SU-DHL-6 (cell line): ENCODE measurements around the gene YLPM1.

Experiments
- EZH2phosphoT487 ChIP-seq: fragments of 200-600 bp; sonication (generic), shearing (Covaris generic); conservative IDR thresholded peaks from 2 replicates; pipeline ENCODE4 v1.6.1; 2018; ENCODE audit warnings: mild to moderate bottlenecking, antibody characterized with exemption, low read length, moderate library complexity, mixed read lengths
- TF ChIP-seq, protein P1 (sequence below): fragments of 200-600 bp; sonication (generic); IDR thresholded peaks from one replicate; pipeline ENCODE4 v1.5.1; 2017; ENCODE audit warnings: antibody characterized with exemption, mild to moderate bottlenecking, low read length, moderate library complexity; ENCODE audit not compliant: insufficient read depth, poor library complexity, severe bottlenecking

DNA sequence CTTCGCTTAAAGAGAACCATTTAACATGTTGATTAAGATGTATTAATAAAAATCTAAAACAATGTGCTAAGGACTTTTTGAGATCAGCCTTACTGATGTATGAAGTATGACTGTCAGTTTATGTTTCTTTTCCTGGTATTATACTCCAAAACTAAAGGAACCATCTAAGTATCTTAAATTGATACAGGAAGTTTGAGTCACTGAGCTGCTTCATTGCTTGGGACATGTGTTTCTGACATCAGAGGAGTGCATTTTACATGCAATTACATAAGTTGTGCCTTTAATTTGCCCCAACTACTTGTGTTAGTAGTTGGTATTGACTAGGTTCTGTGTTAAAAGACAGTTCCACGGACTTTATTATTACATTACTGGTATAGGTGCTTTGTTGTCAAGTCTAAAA lies 61.9 kb downstream of the YLPM1 start:
- TF ChIP-seq, protein P1, sequence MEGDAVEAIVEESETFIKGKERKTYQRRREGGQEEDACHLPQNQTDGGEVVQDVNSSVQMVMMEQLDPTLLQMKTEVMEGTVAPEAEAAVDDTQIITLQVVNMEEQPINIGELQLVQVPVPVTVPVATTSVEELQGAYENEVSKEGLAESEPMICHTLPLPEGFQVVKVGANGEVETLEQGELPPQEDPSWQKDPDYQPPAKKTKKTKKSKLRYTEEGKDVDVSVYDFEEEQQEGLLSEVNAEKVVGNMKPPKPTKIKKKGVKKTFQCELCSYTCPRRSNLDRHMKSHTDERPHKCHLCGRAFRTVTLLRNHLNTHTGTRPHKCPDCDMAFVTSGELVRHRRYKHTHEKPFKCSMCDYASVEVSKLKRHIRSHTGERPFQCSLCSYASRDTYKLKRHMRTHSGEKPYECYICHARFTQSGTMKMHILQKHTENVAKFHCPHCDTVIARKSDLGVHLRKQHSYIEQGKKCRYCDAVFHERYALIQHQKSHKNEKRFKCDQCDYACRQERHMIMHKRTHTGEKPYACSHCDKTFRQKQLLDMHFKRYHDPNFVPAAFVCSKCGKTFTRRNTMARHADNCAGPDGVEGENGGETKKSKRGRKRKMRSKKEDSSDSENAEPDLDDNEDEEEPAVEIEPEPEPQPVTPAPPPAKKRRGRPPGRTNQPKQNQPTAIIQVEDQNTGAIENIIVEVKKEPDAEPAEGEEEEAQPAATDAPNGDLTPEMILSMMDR: no peak
- no peak for TF ChIP-seq EZH2phosphoT487
